B cell (primary cell): ENCODE results near the gene NELL2.

Experiments used
- EZH2 ChIP-seq: IDR thresholded peaks from 2 replicates; pipeline ENCODE4 v1.6.1; 2012; ENCODE audit warnings: borderline replicate concordance, low read depth, mild to moderate bottlenecking, moderate library complexity, low read length; ENCODE audit not compliant: insufficient read depth, poor library complexity, severe bottlenecking
- TF ChIP-seq, protein P1 (sequence below): fragments of 200-600 bp; IDR thresholded peaks from one replicate; pipeline ENCODE4 v1.8.0; 2022; ENCODE audit warnings: antibody characterized with exemption, mild to moderate bottlenecking

DNA sequence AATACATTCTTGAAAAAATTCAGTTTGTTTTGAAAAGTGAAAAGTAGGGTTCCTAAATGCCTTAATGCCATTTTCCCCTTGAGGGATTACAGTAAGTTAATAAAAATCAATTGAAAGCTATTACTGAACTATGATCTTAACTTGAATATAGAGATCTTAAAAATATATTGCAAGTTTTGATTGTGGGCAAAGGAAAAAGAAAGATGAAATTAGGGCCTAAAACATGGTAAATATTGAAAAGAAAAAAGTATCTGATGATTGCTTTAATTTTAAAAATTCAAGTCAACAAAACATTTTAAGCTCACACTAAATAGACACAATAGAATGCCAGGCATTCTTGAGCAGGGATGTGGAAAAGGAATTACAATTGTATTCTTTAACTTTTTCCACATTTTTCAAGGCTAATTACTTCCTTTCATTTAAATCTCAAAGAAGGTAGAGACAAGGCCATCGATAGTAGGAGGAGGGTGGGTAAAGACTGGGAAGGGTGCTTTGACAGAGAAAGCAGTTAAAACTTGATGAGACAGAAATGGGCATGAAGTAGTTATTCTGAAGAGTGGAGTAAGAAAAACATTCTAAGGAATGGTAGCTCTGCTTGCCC, 294.4 kb downstream of the NELL2 start:
- TF ChIP-seq, protein P1, sequence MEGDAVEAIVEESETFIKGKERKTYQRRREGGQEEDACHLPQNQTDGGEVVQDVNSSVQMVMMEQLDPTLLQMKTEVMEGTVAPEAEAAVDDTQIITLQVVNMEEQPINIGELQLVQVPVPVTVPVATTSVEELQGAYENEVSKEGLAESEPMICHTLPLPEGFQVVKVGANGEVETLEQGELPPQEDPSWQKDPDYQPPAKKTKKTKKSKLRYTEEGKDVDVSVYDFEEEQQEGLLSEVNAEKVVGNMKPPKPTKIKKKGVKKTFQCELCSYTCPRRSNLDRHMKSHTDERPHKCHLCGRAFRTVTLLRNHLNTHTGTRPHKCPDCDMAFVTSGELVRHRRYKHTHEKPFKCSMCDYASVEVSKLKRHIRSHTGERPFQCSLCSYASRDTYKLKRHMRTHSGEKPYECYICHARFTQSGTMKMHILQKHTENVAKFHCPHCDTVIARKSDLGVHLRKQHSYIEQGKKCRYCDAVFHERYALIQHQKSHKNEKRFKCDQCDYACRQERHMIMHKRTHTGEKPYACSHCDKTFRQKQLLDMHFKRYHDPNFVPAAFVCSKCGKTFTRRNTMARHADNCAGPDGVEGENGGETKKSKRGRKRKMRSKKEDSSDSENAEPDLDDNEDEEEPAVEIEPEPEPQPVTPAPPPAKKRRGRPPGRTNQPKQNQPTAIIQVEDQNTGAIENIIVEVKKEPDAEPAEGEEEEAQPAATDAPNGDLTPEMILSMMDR = no peak
- no peak for TF ChIP-seq EZH2
